Adipose tissue (tissue), 3 donors: ENCODE results near the gene NRARP. TPM values are rescaled to one million over a fixed set of nuclear protein-coding genes. Genes with fewer than 3 reads are reported as not detected.

Source experiments
- H3K27ac ChIP-seq: one replicate; pipeline ENCODE4 v1.5.1; 2013; ENCODE audit warnings: low read depth, low read length
- WGBS, 3 donors: extraction: QIAGEN DNeasy Blood & Tissue Kit; methylation state at CpG; one replicate each; pipeline ENCODE4 v1.1.7; 2013; 5-methylcytosine and 5-hydroxymethylcytosine counted together
- polyA plus RNA-seq, 3 donors: library from polyadenylated mRNA; stranded (reverse); fragments of 200-250 nt; gene quantifications; one replicate each; pipeline ENCODE4 v1.2.3, GENCODE V29; 2013
- donor health status: healthy with polysubstance abuse.
- donor health status: Bipolar disorder and iron deficiency.
- donor health status: healthy.

Gene NRARP
- polyA plus RNA-seq, 3 donors, result 2.3 to 5.9 (median 3.8) TPM

DNA sequence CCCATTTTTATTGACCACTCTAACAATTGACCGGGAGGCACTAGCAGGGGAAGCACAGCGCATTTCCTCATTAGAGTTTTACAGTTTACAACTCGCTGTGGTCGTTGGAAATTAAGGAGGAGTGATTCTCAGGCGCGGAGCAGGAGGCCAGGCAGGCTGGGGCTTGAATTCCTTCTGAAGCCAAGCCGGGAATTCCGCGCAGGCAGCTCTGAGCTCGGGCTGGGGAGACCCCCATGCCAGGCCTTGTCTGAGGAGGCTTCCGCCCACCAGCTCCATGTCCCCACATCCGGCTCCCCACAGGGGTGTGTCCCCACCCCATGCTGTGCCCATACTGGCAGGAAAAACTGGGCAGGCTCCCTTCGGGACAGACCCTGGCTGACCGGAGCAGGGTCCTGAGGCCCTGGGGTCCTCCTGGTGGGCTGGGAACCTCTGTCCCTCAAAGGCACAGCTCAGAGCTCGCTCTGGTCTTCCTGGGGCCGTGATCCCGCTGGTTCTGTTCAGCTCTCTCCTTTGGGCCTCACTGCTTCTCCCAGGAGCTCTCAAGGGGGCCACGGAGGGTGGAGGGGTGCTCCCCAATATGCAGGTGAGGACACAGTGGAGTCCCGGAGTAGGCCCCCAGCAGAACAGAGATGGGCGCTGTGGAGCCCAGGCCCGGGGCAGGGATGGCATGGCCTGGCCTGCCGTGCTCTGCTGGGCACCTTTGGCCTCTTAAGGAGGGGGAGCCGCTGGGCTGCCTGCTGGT, 1.3 kb upstream of the NRARP start:
- WGBS, 3 donors, result 51 to 69% (median 54%) methylated on average over 23 of the region's 23 CpGs
- H3K27ac ChIP-seq, result no peak overlapping the region

DNA sequence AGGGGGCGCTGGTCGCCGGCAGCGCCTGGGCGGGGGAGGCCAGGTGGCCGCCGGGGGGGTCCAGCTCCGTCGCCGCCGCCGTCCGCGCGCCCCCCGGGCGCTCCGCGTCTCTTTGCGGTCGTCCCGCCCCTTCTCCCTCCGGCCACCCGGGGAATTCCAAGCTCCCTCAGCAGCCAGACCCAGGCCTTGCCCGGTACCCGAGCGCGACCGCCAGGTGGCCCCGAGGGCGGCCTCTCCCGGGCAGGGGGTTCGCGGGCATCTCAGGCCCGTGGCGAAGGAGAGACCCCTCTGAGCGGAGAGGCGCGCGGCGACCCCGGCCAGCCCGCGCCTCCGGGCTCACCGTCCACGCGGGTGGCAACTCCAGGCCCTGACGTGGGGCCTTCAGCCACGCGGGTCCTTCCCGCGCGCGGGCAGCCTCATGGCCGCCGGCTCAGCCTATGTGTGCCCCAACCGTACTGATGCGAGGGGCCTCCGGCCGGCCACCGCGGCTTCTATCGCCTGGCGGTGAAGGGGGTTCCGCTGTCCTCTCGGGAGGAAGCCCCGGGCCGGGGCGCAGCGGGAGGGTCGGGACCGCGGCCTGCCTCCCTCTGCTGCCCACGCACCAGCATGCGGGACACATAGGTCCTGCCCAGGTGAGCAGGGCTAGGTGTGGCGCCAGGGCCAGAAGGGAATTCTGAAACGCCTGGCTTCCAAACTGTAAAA, 529 bp upstream of the NRARP start:
- WGBS, 3 donors, result 4 to 13% (median 7%) methylated on average over 47 to 78 of the region's 78 CpGs
- H3K27ac ChIP-seq, result no peak overlapping the region

DNA sequence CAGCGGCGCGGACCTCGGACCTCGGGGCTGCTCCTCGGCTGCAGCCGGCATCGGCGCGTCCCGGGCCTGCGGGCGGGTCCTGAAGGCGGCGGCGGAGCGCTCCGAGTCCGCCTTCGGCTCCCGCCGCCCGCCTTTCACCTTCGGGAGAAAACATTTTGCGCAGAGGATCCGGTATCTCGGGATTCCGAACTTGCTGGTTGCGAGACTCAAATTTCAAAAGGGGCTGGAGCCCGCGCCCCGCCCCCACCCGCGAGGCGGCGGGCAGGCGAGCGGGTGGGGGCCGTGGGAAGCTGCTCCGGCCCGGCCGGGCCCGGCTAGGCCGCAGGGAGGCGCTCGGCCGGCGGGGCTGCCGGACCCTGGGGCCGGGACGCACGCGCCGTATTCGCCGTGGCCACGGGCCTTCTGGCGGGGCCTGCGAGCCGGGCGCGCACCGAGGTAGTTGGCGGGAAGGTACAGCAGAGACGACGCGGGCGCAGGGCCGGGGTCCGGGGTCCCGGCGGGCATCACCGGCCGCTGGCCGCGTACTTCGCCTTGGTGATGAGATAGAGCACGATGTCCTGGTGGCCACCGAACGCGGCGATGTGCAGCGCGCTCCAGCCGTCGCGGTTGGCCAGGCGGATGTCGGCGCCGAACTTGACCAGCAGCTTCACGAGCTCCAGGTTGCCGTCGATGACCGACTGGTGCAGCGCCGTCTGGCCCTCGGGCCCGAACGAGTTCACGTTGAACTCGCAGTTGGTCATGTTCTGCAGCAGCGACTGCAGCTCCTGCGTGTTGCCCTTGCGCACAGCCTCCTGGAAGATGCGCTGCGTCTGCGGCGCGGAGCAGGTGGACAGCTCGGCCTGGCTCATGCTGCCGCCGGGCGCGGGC, 757 bp downstream of the NRARP start:
- 0 to 2% (median 0%) methylated on average over 89 to 115 of the region's 115 CpGs for WGBS, 3 donors

DNA sequence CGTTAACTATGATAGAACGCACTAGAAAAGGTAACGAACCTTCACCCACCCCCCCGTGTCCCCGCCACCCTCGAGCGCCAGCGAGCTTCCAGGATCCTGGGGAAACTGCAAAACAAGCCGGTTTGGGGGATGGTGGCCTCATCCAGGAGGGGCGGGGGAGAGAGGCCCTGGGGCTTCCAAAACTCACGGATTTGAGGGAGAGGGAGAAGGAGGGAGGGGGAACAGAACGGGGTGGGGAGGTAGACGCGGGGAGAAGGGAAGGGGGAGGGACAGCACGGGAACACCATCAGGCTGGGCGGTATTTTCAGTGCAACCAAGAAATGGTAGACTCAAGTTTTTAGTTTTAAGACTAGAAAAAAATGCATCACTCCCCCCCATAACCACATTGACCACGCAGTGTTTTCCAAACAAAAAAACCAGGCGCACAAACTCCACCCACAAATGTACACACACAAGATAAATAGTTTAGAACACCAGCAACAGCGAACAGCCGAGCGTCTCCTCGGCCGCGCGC, 1.4 kb downstream of the NRARP start:
- no peak overlapping the region for H3K27ac ChIP-seq
- WGBS, 3 donors, result 1 to 3% (median 3%) methylated on average over 25 of the region's 25 CpGs

More for the DNA sequence above, 757 bp downstream of the NRARP start:
- H3K27ac ChIP-seq, result no peak overlapping the region

DNA sequence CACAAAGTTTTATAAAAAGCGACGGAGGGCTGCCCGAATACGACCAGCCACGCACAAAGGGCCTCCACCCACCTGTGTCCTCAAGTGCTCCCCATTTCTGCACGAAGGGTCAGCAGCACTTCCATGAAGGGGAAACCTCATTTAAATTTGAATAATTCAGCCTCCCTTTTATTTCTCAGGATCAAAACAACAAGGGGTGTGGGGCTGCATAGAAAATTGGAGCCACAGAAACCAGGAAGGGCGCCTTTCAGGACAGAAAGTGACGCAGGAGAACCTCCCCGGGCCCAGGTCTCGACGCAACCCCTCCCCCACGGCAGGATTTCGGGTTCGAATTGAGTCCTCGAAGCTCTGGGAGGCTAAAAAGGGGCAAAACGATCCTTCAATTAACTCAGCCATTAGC, 2.1 kb downstream of the NRARP start:
- H3K27ac ChIP-seq, result no peak overlapping the region
- 14 to 51% (median 31%) methylated on average over 16 of the region's 16 CpGs for WGBS, 3 donors

GRCh38 chr9:137299203-137299565, 2.9 kb downstream of the NRARP start:
- 36 to 62% (median 45%) methylated on average over 10 of the region's 10 CpGs for WGBS, 3 donors
- H3K27ac ChIP-seq, result no peak overlapping the region

- 36 to 62% (median 41%) methylated on average over 24 of the region's 24 CpGs for WGBS, 3 donors
- no peak overlapping the region for H3K27ac ChIP-seq
Measured at GRCh38 chr9:137298401-137299202, 3.5 kb downstream of the NRARP start.

GRCh38 chr9:137297966-137298365, 4.1 kb downstream of the NRARP start:
- WGBS, 3 donors, result 33 to 76% (median 46%) methylated on average over 7 of the region's 7 CpGs
- no peak overlapping the region for H3K27ac ChIP-seq

GRCh38 chr9:137296670-137297664, 5.1 kb downstream of the NRARP start:
- 35 to 43% (median 38%) methylated on average over 23 to 24 of the region's 24 CpGs for WGBS, 3 donors
- H3K27ac ChIP-seq, result peak overlapping the region; percentile 33

GRCh38 chr9:137295849-137296669, 6.0 kb downstream of the NRARP start:
- WGBS, 3 donors, result 6 to 9% (median 9%) methylated on average over 60 to 78 of the region's 78 CpGs

DNA sequence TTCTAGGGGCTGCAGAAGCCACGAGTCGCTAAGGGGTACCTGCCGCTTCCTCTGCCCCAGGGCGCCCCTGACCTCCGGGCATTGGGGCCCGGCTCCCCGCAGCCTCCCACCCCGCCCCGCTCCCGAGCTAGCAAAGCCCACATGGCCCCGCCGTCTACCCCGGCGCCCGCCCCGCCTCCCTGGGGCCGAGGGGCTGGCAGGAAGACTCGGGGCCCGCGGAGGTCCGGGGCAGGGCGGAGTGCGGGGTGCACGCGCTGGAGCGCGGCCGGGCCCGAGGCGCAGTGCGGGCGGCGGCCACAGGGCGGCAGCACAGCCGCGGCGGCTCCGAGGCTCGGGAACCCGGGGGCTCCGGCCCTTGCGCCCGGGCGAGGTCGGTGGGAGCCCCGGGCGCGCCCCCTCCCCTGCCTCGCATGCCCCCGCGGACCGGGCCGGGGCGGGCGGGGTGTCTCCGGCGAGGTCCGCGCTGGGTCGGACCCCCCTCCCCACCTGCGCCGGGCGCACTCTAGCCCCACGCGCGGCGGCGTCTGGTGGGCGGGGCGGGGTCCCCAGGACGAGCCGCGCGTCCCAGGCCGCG, 6.7 kb downstream of the NRARP start:
- WGBS, 3 donors, result 1 to 5% (median 1%) methylated on average over 41 to 73 of the region's 76 CpGs
- no peak overlapping the region for H3K27ac ChIP-seq

More at GRCh38 chr9:137295849-137296669, 6.0 kb downstream of the NRARP start:
- no peak overlapping the region for H3K27ac ChIP-seq

DNA sequence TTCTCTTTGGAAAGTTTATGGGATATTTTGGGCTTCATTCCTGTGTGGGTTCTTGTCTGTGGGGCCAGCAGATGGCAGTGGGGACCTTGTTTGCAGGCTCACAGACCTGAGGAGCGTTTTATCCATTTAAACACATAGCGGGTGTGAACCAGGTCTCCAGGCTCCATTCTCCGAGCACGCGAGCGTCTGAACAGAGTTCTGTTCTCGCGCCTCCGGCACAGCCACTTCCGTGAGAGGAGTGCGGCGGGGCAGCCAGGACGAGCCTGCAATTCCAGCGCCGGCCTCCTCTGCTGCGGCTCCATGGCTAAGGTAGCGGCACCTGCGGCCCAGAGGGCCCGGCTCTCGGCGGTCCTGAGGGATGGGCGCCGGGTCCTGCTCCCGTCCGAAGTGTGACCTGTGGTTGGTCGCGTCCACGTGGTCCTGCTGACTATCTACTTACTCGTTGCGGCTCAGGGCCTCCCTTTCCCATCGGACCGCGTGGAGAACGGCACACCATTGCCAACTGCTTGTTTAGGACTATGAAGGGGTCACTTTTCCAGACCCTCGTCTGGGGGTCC, 7.3 kb downstream of the NRARP start:
- no peak overlapping the region for H3K27ac ChIP-seq
- 12 to 45% (median 16%) methylated on average over 35 of the region's 35 CpGs for WGBS, 3 donors

- 21 to 42% (median 34%) methylated on average over 11 of the region's 11 CpGs for WGBS, 3 donors
- H3K27ac ChIP-seq, result no peak overlapping the region
Measured at GRCh38 chr9:137294091-137294680, 7.9 kb downstream of the NRARP start.

DNA sequence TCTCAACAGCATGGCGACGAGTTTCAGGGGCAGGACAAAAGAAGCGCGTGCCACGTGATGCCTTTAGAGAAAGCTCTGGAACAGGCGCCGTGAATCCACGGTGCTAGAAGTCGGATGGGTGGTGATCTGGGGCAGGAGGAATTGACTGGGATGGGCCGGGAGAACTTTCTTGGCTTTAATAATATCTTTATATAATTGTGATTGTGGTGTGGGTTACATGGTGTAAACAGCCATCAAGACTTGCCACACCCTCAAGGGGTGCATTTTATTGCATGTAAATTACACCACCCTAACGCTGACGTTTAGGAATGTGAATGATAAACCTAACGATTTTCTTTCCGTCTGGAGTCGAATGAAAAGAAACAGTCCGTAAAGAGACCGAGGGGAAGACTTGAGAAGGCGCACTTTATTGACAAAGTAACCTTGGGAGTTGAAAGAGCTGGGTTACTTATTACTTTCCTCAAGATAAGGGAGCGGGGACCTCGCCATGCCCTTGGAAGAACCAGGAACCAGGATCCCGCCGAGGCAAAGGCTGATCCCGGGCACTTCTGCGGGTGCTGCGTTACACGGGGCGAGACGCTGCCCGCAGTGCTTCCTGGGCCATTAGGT, 8.5 kb downstream of the NRARP start:
- H3K27ac ChIP-seq, result no peak overlapping the region
- 22 to 76% (median 68%) methylated on average over 29 of the region's 29 CpGs for WGBS, 3 donors

DNA sequence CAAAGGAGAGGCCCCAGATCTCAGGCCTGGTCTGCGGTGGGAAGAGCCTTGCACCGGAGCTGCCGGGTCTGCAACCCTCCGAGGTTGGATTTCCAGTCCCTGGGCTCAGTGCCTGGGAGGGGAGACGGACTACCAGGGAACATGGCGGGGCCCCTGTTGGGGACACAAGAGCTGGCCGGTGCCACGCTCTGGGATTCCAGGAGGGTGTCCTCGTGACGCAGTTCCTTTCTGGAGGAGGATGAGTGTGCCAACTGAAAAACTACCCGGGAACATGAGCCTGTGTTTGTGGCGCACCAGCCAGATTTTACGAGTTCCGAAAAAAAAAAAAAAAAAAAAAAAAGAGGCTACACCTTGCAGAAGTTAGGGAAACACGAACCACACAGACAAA, 9.0 kb downstream of the NRARP start:
- WGBS, 3 donors, result 54 to 83% (median 69%) methylated on average over 13 to 15 of the region's 15 CpGs
- no peak overlapping the region for H3K27ac ChIP-seq
